Fibroblast of lung (primary cell): ENCODE results near the gene ITPR1.

ENCODE experiments used
- EZH2 ChIP-seq: IDR thresholded peaks from 2 replicates; pipeline ENCODE4 v1.5.1; 2012; ENCODE audit warnings: low read length, control low read depth, mild to moderate bottlenecking; ENCODE audit errors: missing control alignments
- TF ChIP-seq, protein P1 (sequence below), 2 donors: IDR thresholded peaks in 1 of 2; conservative IDR thresholded peaks in 1 of 2; 1 replicate in 1 of 2; 2 replicates in 1 of 2; pipeline ENCODE4 v1.5.1; 2011 to 2012; ENCODE audit warnings: low read length in 2 of 2, control low read depth in 1 of 2, inconsistent platforms in 1 of 2, low read depth in 1 of 2, mild to moderate bottlenecking in 1 of 2

- TF ChIP-seq, protein P1, sequence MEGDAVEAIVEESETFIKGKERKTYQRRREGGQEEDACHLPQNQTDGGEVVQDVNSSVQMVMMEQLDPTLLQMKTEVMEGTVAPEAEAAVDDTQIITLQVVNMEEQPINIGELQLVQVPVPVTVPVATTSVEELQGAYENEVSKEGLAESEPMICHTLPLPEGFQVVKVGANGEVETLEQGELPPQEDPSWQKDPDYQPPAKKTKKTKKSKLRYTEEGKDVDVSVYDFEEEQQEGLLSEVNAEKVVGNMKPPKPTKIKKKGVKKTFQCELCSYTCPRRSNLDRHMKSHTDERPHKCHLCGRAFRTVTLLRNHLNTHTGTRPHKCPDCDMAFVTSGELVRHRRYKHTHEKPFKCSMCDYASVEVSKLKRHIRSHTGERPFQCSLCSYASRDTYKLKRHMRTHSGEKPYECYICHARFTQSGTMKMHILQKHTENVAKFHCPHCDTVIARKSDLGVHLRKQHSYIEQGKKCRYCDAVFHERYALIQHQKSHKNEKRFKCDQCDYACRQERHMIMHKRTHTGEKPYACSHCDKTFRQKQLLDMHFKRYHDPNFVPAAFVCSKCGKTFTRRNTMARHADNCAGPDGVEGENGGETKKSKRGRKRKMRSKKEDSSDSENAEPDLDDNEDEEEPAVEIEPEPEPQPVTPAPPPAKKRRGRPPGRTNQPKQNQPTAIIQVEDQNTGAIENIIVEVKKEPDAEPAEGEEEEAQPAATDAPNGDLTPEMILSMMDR (conservative IDR thresholded peaks at IDR 0.05 in 1 of 2, IDR thresholded peaks at IDR 0.05 in 1 of 2; ENCODE audit: low read depth in 1 of 2, low read length in 2 of 2) = no peak
- TF ChIP-seq EZH2 = no peak
Measured at GRCh38 chr3:4546346-4547178, 53.4 kb downstream of the ITPR1 start.
